HG03469 (cell line): ENCODE results near the gene PROSER2.

Experiments
- ATAC-seq: cut with Tn5 transposase; IDR thresholded peaks from one replicate; pipeline ENCODE4 v1.9.1; 2021; ENCODE audit warnings: mild to moderate bottlenecking, moderate library complexity, moderate number of reproducible peaks; ENCODE audit not compliant: unreplicated experiment

PROSER2 gene

DNA sequence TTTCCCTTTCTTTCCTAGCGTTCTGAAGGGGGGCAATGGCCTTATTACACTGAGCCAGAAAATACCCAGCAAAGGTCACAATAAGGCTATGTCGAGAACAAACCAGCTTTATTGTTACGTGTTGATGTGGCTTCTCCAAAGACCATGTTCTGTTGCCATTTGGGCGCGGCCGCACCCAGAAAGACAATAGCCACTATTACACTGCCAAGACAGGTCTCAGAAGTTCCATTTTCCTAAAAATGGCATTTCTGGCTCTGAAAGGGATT is 77.8 kb downstream of the PROSER2 start:
- ATAC-seq: no peak

DNA sequence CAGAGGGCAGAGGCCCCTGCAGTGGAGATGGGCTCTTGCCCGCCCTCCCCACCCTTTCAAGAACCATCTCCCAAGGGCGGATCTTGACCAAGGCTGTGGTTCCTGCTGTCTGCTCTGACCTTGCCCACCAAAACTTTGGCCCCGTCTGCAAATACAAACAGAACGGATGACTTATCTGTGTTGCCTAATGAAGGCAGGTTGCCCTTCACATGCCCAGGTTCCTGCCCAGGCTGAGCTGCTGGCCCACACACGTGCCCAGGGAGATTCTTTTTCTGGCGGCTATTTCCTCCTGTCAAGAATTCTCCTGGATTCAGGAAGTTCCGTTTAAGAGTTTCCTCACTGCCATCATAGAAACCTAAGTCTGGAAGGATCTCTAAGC is 78.3 kb downstream of the PROSER2 start:
- no peak for ATAC-seq

DNA sequence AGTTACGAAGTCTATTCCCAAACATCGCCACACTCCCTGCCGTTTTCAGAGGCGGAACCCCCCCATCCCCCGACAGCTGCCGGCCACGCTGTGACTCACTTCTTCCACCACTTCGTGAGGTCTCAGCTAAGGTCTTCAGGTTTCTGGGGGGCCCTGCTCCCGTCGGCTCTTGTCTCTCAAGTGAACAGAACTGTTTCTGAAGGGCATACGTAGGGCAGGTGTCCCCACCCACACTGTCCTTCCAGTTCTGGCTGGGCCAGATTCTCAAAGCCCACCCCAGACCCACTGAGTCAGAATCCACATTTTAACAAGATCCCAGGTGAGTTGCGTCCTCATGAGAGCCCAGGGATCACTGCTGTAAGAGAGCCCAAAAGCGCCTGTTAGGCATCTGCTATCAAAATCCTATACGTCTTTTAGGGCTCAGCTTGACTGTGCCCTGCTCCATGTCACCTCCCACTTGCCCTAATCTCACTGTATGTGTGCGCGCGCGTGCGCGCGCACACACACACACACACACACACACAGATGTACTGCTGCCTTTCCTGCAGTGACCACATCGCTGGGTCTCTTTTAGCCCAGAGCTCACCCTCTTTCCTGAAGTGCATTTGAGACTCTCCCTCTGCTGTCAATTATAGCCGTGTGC is 78.8 kb downstream of the PROSER2 start:
- ATAC-seq: no peak

DNA sequence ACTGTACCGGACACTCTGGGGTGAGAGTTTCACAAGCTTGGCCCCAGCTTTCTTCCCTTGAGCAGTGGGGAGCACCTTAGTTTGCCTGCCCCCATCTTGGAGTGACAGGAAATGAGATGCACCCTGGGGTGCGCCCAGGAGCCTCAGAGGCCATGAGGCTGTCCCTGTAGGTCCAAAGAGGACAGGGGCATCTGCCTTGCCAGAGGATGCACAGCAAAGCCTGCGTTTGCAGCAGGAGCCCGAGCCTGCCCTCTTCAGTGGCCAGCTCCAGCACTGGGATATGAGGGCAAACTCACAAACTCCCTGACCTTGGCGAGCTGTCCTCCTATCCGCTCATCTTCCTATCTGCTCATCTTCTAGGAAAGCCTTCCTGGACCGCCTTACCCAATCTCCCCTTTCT is 79.5 kb downstream of the PROSER2 start:
- no peak for ATAC-seq

DNA sequence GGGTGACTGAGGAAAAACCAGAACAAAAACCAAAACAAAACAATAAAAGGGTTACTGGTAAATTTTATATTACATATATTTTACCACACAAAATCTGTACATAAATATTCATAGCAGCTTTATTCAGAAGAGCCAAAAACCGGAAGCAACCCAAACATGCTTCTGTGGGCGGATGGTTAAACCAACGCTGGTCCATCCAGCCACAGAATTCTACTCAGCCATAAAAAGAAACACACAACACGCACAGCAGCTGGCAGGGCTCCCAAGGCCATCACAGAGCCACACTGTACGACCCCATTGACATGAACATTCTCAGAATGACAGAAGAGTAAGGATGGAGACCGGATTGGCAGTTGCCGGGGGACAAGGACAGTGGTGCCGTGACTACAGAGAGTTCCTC is 83.6 kb downstream of the PROSER2 start:
- no peak for ATAC-seq

DNA sequence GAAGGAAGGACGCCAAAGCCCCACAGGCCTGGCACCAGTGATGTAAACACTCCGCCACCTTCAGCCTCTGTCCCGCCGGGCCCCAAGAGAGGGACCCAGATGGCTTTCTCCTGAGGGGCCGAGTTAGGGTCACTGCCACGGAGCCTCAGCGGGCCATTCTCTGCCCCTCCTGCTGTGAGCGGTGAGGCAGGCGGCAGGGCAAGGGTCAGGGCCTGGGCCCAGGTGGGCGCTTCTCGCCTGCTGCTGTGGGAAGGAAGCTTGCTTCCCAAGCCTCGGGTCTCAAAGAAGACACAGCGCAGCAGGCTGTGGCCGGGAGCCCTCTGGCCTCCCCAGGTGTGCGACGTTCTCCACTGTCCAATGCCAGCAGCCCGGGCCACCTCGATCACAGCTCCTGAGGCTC is 84.8 kb downstream of the PROSER2 start:
- ATAC-seq: no peak

DNA sequence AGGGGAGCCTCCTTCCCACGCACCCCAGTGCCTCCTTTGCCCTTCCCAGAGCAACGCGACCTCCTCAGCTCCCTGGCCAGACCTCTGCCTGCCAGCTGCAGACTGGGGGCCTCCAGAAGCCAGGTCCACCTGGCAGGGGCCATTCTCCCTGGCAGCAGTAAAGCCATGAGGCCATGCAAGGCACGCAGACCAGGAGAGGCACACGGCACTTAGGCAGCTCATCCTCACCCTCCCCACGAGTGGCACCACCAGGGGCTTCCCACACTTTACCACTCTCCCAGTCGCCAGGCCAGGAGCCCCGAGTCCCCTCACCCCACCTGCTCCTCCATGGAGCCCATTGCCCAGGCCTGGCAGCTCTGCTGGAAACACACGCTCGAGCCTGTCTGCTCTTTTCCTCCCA is 85.4 kb downstream of the PROSER2 start:
- ATAC-seq: no peak

DNA sequence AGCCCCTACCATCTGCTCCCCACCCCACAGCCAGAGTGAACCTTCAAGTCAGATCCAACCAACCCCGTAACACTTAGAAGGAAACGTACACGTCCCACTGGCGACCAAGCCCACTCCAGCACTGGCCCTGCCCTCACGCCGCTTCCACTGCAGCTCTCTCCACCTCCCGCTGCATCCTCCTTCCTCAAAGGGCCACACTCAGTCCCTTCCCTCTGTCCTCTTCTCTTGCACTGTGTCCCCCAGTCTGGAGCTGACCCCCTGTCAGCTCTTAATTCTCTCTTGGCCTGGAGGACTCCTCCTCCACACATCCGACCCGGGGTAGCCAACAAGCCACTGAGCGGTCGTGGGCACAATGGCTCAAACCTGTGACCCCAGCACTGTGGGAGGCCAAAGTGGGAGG is 85.8 kb downstream of the PROSER2 start:
- no peak for ATAC-seq

DNA sequence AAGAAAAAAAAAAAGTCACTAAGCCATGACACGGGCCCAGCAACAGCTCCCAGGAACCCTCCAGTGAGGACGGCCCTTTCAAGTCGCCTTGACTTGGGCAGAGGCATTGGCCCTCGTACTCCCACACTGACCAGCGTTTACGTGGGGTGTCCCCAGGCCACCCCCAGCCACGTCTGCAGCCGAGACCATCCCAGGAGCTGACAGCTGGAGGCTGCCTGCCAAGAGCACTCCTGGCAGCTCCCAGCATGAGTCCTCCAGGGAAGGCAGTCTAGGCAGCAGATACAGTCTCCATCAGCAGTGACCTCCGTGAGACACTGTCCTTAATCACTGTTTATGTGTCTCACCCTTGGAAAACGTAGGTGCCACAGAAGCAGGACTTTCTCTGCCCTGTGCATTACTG is 86.5 kb downstream of the PROSER2 start:
- no peak for ATAC-seq

DNA sequence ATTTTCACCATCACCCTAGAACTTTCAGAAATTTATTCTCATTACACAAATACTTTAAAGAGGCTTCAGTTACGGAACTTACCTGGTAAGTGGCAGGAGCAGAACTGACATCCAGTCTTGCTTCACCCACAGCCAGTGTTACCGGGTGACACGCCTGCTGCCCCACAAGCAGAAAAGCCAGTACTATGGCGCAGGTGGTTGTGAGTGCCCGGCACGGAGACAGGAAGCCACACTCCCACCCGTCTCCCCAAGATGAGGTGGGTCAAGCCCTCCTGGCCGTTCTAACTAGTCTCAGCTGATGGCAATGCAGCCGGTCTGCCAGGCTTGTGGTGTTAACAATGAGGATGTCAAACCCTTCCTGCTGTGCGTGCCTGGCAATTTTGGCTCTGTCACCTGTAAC is 86.9 kb downstream of the PROSER2 start:
- no peak for ATAC-seq

DNA sequence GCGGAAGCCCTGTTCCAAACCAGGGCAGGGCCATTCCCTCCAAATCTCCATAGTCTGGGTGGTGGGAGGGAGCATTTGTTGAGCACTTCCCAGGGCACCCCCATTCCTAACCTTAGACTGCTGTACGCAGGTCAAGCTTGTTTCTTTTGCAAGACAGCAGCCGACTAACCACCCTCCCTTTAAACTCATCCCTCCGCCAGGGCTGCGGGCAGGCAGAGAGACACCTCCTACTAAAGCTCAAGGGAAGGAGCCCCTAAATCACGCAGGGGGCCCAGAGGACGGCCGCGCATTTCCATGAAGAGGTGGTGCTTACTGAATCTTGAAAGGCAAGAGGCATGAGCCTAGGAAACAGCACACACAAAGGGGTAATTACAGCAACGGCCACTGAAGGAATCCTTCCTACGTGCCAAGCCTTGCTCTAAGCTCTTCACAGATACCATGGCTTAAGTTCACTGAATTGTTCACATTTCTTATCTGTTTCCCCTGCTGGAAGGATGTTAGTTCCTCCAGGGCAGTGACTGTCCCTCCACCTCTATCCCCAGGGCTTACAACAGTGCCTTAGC is 90.0 kb downstream of the PROSER2 start:
- ATAC-seq: no peak

DNA sequence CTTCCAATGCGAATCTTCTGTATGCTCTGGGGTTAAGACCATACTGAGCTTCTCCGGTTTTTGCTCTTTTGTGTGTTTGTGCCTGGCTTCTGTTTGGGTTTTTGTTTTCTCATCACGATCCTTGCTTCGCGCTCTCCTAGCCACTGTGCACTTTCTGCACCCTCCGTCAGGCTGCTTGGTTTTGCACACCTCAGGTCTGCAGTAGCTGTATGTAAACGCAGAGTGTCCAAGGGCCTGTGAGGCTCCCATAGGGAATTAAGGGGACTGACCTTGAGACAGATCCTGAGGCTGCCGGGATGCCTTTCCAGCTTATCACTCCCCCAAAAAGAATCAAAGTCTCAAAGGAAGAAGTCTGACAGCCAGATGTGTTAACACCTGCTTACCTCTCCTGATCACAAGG is 95.2 kb downstream of the PROSER2 start:
- no peak for ATAC-seq

DNA sequence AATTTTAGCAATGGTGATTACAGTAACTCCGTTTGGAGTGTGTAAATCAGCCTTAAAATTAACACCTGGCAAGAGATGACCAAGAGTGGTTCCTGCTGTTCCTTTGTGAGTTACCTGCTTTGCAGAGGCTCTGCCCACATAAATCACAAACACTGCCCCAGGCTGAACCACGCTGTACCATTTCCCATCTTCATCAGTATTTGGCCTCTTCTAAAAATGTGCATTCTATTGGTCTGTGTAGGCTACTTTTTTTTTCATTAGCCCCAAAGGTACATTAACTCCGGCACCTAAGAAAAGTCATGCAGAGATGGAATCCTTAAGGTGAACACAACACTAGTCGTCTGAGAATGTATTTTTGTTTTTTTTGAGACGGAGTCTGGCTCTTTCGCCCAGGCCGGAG is 96.1 kb downstream of the PROSER2 start:
- ATAC-seq: no peak
